Stimulated activated CD4-positive, alpha-beta T cell treated with anti-CD3 and anti-CD28 coated beads, Interleukin-1b, Interleukin-23, amount 100 ng/mL, for 1 hour (primary cell): ENCODE measurements around the gene AFF3.

Source experiments
- DNase-seq, 2 donors: peaks; one replicate each; pipeline ENCODE4 v3.0.0-alpha.2; 2020; ENCODE audit warnings: low read depth in 2 of 2

The AFF3 gene

DNA sequence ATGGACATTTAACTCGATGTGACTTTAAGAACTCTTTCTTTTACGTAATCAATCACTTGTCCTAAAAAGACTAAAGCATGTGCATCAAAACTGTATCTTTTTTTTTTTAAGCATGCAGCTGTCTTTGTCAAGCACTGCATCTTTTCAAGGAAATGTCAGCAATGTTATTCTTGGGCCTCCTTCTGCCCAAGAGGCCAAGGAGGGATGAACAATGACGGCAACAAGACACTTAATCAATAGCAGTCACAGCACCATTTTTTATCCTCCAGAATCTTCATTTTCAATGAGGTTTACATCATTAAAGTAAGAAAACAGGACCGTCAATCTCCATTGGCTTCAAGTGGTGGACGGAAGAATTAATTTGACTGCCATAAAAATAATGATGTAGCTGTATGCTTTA is 253.8 kb downstream of the AFF3 start:
- DNase-seq = no peak

DNA sequence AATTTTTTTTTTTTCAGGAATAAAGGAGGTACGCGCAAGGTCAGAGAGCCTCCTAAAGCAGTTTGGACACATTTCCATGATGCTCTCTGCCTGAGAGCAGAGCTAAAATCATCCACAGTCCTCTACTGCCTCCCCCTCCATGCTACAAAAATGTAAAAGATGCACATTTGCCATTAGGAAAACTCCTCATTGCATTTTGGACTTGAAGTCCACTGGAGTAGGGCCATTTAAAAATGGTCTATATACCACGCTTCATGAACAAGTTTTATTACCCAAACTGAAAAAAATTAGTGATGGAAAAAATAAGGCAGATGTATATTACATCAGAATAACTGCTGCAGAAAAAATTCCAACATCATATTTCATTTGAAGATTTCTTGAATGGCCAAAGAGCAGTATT is 256.0 kb downstream of the AFF3 start:
- no peak for DNase-seq

DNA sequence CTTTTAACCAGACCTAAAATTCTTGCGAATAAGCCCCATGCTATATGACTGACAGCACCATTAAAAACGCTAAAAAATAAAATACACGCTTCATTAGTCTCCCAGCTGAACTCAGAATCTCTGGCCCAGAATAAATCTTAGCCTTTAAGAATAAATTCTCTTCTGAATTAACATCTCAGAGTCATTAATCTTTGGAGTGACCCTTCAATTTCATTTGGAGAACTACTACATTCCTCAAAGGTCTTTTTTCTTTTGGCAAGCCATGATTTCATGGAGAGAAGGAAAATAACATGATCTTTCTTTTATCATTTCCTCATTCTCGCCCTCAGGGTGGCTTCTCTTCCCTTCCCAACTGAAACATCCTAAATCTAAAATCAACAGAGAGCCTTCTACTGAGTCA is 259.0 kb downstream of the AFF3 start:
- DNase-seq = no peak

DNA sequence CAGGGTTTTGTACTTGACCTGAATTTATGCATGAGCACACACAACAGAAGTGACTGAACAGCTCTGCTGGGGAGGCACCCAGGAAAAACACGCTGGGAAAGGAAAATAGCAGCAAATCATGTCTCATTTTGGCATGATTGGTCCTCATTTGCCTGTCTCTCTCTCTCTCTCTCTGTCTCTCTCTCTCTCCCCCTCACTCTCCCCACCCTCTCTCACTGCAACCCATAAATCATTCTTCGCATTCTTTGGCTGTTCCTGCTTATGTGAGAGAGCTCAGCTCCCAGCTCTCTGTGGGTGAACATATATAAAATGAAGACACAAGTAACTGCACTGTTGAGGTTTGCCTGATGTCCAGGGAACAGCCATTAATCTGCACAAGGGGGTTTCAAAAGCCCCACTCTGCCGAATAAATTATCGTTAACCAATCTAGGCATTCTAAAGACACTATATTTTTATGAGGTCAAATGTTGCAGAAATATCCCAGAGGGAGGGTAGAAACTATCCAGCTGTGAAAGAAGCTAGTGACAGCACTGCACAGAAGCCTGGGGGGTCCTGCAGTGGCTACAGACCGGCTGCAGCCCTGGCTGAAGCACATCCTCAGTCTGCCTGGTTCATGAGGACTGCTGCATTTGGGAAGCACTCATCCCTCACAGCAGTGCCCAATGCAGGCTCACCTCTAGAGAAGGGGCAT is 260.3 kb downstream of the AFF3 start:
- DNase-seq = no peak

DNA sequence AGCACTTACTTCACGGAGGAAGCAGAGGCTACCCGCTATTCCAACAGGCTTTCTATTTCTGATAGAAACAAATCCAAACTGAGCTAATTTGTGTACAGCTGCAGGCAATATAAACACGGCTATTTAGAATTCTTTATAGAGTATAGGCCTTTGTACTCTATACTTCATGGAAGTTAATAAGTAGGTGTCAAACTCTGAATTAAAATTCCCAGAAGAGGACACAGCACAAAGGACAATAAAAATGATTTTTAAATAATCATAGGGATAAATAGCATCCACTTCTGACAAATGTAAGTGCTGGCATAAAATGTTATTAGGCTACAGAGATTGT is 261.5 kb downstream of the AFF3 start:
- no peak for DNase-seq

DNA sequence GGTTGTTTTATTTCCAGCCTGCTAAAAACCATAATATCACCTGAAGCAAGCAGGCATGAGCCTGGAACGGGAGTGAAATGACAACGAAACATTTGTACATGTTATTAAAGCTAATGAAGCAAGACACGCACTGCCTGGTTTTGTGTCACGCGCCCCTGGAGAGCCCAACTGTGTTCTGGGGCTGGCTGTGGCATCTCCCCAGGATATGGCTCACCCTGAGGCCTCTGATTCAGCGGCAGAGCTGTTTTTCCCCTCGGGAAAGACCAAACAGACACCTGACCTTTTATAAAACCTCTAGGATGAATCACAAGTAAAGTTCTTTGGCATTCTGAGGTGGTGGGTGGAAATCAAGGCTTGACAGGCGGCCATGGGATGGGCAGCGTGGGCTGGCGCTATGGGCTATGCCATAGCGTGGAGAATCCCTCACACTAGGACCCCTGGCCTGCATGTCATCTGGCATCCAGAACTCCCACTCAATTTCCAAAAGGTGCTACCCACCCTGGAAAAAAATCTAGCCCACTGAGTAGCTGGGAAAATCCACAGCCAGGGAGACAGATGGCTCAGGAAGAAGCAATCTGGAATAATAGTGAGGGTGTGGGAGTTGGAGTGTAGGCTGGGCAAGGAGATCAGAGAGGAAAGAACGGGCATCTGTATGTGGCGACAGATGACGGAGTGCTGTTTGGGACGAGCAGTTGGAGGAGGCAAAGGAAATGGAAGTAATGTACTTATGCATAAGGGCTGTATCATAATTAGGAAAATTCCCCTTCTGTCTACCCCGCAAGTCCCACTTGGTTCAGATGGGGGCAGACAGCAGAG is 262.0 kb downstream of the AFF3 start:
- DNase-seq = no peak

DNA sequence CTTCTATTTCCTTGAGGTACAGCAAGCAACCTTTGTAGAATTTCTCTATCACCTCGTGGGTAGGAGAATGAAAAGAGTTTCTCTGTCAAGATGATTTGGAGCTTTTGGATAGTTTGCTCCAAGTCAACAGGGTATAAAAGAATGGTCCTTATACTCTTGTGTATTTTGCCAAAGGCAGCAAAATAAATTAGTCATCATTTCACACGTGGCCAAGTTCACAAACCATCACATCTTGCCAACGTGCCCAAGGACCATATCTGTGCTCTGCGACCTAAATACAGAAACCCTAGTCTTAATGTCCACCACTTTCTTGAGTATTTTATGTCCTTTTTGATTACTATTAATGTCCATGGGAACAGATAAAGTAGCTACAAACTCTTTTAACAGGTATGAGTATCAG is 262.9 kb downstream of the AFF3 start:
- DNase-seq = no peak

DNA sequence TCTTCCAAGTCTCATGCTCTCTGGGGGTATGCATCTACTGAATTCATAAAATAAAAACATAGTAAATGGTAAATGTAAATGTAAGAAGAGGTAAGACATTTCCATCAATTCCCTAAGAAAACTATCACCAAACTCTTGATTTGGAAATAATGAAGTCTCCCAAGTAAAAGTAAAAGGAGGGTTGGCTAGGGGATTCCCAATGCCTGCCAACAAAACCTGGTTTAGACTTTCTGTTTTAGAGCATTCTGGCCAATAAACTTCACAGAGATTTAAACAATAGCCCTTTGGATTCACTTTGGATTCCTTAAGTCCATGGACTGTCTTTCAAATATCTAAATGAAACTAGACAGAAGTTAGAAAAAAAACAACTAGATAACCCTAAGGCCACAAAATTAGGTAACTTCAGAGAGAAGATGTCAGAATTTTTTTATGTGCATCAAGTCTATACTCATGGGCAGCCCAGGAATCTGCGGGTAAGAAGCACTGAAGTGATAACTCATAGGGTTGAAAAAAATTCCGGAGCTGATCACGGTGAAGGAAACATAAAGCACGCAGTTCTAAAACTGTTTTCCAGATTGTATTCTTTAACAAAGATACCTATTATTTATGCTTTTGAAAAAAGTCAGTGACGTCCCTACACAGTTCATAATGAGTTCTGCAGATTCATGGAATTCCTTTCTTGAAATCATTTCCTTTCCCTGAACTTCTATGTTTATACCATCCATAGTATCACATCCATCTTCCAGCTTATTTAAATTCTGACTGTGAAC is 263.6 kb downstream of the AFF3 start:
- no peak for DNase-seq

DNA sequence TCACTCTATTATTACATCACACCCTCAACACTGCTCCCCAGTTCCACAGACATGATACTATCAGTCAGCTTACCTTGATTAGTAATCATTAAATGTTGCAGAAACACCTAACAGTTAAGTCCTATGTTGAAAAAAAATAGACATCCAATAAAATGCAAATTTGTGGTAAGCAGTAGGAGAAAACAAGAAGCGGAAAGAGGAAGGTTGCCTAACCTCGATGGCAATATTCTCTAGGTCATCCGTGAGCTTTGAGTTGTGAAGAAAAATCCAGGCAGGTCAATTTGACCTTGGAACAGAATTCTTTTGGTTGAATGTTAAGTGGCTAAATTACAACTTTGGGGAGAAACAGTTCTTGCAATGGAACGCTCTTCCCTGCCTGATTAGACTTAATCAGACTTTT is 264.4 kb downstream of the AFF3 start:
- DNase-seq = no peak

DNA sequence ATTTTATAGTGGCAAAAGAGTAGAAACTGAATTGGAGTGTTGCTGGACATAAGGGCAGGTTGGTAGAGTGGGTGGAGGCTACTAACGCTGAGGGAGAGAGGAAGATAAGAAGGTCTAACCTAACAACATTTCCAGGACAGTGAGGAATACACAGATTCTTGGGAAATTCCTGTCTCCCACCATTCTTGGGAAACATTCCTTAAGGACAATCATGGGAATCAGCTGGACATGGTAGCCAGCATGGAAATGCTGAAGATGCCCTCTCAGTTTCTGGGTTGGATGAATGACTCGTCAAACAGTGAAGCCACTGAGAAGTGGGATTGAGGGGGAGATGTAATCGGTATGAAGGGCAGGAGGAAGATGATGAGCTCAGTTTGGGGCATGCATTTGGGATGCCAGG is 265.4 kb downstream of the AFF3 start:
- DNase-seq = no peak

DNA sequence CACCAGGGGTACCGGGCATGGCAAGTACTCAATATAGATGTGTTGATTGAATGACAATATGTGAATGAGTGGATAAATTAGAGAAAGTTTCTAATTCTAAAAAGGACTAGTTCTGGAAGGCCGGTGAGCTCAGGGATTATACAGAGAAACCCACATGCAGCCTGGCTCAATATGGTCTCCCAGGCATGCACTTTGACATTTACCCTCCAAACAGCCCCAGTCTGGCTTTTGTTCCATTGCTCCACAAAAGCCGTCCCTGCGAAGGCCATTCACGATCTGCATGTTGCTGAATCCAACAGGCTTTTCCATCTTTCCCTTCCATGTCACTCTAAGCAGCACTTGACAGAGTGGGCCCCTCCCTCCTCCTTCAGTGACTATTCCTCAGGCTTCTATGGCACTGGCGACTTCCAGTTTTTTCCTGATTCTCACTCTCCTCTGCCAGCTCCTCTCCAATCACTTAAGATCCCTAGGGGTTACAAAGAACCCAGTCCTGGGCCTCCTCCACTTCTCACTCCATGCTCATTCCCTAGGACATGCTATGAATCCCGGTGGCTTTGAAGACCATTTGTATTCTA is 266.7 kb downstream of the AFF3 start:
- DNase-seq = no peak

DNA sequence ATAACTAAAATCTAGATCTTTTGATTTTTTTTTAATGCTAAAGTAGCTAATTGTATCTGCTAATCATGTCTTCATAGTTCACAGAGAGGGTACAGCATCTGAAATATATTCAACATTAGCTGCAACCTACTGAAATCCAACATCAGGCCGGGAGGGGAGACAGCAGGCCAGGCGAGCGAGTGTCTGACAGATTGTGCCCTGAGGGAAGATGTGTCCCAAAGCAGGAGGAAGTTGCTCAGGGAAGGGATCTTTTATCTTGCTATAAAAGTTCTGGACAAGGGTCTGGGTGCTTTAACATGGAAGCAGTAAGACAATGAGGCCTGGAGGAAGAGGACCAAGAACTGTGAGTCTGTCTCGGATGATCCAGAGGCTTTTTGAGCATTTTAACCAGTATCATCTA is 274.1 kb downstream of the AFF3 start:
- DNase-seq = no peak

DNA sequence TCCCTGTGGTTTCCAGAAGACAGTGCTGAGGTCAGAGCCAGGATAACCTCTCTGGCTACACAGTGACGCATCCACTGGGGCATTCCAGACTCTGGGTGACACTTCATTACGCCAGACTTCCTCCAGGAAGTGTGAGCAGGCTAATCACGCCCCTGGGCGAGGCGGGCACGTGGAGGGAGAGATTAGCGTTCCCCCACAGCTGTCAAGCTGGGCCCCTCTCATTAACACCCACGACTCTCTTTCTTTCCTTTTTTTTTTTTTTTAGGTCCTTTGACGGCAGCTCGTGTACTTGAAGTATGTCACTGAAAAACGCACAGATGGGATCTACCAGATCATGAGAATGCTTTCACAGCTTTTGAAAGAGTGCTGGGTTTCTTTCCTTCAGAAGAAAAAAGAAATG is 274.6 kb downstream of the AFF3 start:
- DNase-seq = no peak

DNA sequence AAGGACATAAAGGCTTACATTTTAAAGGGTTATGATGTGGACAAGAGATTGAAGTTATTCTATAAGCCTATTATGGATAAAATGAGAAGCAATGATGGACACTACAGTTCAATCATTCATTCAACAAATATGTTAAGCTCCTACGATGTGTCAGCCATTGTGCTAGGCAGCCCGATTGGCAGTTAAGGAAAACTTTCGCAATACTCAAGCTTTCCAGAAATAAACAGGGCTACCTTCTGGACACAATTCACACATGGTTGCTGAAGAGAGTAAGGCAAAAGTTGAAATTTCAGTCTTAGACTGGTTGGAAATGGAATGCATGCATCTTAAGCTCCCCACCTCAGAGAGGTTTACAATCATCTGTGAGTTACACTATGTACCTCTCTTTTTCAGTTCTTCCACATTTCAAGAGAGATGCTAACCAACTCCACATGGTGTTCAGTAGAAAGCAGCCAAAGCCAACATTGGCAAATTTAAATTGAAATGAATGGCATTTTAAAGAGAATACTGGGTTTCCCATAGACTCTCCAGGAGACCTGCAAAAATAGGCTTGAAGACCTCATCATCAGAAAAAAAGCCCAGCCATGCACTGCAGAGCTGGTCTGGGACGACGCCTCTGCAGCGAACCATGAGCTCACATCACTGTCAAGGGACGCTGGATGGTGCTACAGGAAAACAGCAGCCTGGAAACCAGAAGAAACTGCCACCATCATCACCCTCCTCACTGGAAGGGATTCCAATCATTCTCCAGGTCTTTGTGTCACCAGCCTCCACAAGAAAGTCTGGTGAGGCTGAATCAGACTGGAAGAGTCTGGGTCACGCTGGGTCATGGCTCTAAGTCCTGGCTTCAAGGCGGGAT is 276.3 kb downstream of the AFF3 start:
- DNase-seq = no peak

DNA sequence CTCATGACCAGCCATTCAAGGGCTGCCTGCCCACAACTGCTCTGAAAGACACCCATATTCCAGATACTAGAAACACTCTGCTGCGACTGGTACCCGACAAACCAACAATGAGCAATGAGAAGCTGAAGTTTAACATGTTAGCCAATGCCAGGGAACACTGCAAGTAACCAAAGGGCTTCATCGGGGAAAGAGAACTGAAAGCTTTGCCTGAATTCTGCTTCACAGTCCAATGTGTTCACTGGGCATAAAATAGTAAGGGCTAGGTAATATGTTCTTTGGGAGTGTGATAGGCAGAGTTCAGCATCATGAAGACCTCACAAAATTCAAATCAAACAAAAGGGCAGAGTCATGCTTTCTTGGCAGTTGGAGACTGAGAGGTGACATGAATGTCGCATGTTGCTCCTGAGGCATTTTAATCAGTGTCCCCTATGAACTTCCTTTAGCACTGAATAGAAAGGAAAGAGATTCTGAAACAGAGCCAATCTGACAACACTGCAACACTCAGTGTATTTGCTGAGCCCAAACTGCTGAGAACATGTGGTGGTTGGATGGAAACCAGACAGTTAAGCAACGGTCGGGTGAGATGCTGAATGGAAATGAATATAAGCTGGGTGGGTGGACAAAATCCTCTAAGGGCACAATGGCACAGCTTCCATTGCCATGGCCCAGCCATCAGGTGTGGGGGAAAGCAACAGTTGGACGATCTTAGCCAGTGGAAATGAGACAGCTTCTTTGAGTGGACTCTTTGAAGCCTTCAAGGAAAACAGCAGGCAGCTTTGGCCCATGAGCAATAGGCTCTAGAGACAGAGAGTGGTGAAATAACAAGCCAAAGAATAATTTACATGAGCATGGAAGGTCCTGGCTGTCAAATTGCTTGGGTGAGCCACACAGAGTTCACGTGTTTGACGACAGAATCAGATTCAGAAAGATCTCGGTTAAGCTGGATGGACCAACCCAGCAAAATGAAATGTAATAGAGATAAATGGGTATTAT is 277.5 kb downstream of the AFF3 start:
- no peak for DNase-seq

DNA sequence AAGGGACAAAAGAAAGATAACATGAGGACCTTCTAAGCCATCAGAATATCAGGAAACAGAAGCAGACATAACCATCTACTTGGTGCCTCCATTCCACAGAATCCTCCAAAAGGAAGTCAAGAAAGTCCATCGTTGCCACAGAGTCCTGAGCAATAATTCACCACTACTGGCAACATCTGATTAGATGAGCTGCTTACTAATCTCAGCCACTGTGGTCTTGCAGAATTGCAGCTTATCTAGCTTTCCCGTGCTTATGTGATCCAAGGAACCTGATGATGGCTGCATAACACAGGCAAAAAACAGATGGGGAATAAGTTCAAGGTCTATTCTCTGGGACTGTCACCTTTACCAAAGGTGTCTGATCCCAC is 278.5 kb downstream of the AFF3 start:
- DNase-seq = no peak

DNA sequence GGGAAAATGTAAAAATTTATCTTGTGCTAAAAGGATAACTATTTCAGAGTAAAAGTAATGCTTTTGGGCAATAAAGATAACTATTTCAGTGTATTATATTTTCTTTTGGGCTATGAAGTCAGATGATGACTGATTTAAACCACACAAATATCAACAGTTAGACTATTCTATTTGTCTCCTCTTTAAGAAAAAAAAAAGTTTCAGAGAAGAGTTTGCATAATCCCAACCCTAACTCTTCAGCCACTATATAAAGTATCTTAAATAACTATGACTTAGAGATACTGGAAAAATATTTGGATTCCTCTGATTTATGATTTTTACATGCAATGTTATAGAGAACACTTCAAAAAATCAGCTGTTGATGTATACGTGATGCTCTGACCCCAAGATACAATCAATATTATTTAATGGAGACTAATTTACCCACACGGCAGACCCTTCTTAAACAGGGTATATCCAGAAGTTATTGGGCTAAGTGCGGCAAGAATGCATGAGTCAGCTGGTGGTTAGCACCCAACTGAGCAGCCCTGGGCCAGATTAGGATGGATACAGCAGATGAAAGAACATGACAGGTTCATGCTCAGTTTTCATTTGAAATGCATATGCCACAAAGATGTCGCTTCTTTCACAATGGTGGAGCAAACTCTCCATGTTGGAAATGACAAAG is 279.0 kb downstream of the AFF3 start:
- DNase-seq = no peak

DNA sequence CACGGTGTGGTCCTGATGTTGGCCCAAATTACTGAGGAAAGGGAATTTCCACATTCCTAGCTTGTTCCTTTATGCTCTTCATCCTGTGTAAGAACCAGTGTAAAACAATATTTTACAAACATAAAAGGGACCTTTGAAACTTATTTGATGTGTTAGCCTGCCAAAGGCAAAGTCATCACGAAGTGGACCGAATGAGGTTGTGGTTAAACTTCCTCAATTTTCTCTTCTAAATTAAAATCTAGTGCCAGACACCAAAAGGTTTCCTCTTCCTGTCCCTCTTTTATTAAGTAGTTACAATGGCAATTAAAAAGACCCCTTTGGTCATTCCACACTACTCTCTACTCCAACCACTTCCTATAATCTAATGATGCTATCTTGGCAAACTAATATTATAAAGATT is 279.8 kb downstream of the AFF3 start:
- no peak for DNase-seq

DNA sequence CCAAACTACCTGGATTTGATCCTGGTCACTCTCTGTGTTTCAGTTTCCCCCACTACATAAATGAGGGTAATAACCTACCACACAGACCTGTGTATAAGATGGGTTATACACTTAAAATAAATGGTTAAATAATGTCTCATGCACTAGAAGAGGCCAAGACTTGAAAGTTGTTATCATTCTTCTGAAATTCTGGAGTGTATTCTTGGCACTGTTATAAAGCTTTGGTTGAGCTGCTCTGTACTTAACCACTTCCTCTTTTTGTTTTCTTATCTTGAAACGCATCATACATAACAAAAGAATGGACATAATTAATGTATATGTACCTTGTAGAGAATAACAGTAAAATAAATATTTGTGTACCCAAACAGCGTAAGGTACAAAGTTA is 281.0 kb downstream of the AFF3 start:
- DNase-seq = no peak
